Lower leg skin (tissue), 4 donors: Measurements from ENCODE around the gene MEIS2. TPM values are rescaled to one million over a fixed set of nuclear protein-coding genes. Genes with fewer than 3 reads are reported as not detected.

Source experiments
- DNase-seq, 2 donors: peaks; one replicate each; pipeline ENCODE4 v3.0.0-alpha.2; 2019; ENCODE audit warnings: low spot score in 2 of 2
- H3K4me3 ChIP-seq: fragments of 200-600 bp; sonication (generic); 2 replicates; pipeline ENCODE4 v1.5.1; 2017; ENCODE audit warnings: mild to moderate bottlenecking, low read depth; ENCODE audit not compliant: poor library complexity, severe bottlenecking
- CTCF ChIP-seq, 3 donors: fragments of 450-650 bp; IDR thresholded peaks; one replicate each; pipeline ENCODE4 v1.5.1; 2016; ENCODE audit warnings: antibody characterized with exemption in 3 of 3, mild to moderate bottlenecking in 3 of 3, moderate library complexity in 2 of 3
- POLR2A ChIP-seq, 2 donors: fragments of 450-650 bp; IDR thresholded peaks; one replicate each; pipeline ENCODE4 v1.6.1; 2016 to 2017; ENCODE audit warnings: antibody characterized with exemption in 2 of 2, mild to moderate bottlenecking in 1 of 2, moderate library complexity in 1 of 2
- WGBS, 2 donors: methylation state at CpG; one replicate each; pipeline ENCODE4 v1.1.5; 2018; 5-methylcytosine and 5-hydroxymethylcytosine counted together
- intact Hi-C: fragments of 100-400 bp; cut with DNase I; formaldehyde crosslinking; loops from one replicate; pipeline ENCODE4 v1.15.0; 2023; ENCODE audit warnings: low total_unique reads
- total RNA-seq, 4 donors: library from RNA; depleted of rRNA; stranded (reverse); fragments of >200 nt; gene quantifications; one replicate each; pipeline ENCODE4 v1.1.0, GENCODE V29; 2016

MEIS2 gene
- total RNA-seq, 4 donors from 2014 or later, result 12.9 to 18.5 (median 15.8) TPM

GRCh38 chr15:37112971-37113670 lies 12.8 kb upstream of the MEIS2 start:
- DNase-seq, result no peak
- WGBS, 2 donors, result 89 to 90% methylated on average over 5 of the region's 5 CpGs
- intact Hi-C loops, result no loop called here
- TF ChIP-seq POLR2A (IDR thresholded peaks at IDR 0.05) (no peak), CTCF (IDR thresholded peaks at IDR 0.05) (no peak)
- no peak overlapping the region for H3K4me3 ChIP-seq

- TF ChIP-seq CTCF (IDR thresholded peaks at IDR 0.05) (no peak), POLR2A (IDR thresholded peaks at IDR 0.05) (no peak)
- 56 to 61% methylated on average over 4 of the region's 4 CpGs for WGBS, 2 donors
- intact Hi-C loops, result no loop called here
Observed at GRCh38 chr15:37112171-37112570, 11.8 kb upstream of the MEIS2 start.

GRCh38 chr15:37111427-37111717 lies 11.0 kb upstream of the MEIS2 start:
- TF ChIP-seq CTCF (IDR thresholded peaks at IDR 0.05) (no peak), POLR2A (IDR thresholded peaks at IDR 0.05) (no peak)
- intact Hi-C loops, result no loop called here
- WGBS, 2 donors, result 84 to 94% methylated on average over 3 of the region's 3 CpGs
- no peak overlapping the region for H3K4me3 ChIP-seq
- DNase-seq, result no peak

More at GRCh38 chr15:37112171-37112570, 11.8 kb upstream of the MEIS2 start:
- H3K4me3 ChIP-seq, result no peak overlapping the region
- DNase-seq, result no peak

- H3K4me3 ChIP-seq, result no peak overlapping the region
Observed at GRCh38 chr15:37109872-37110572, 9.7 kb upstream of the MEIS2 start.

GRCh38 chr15:37109168-37109871 lies 9.0 kb upstream of the MEIS2 start:
- 68 to 71% methylated on average over 18 of the region's 18 CpGs for WGBS, 2 donors
- no peak for DNase-seq
- intact Hi-C loops, result no loop called here
- no peak for TF ChIP-seq POLR2A (IDR thresholded peaks at IDR 0.05)
- TF ChIP-seq CTCF (IDR thresholded peaks at IDR 0.05), result no peak
- H3K4me3 ChIP-seq, result no peak overlapping the region

More at GRCh38 chr15:37109872-37110572, 9.7 kb upstream of the MEIS2 start:
- WGBS, 2 donors, result 10 to 21% methylated on average over 27 of the region's 27 CpGs
- TF ChIP-seq POLR2A (IDR thresholded peaks at IDR 0.05) (no peak), CTCF (IDR thresholded peaks at IDR 0.05) (no peak)
- intact Hi-C loops, result no loop called here
- peak in 1 of 2 donors; percentile 86 for DNase-seq
